Vagina (tissue), 2 donors: ENCODE data around the gene KIAA1191.

Source experiments
- CTCF ChIP-seq, 3 experiments: fragments of 450-650 bp in 2 of 3; fragments of 200-600 bp in 1 of 3; sonication (generic) in 1 of 3; IDR thresholded peaks; one replicate each; pipeline ENCODE4 v1.5.1; 2017 to 2019; ENCODE audit warnings: antibody characterized with exemption in 3 of 3, mild to moderate bottlenecking in 2 of 3, moderate library complexity in 2 of 3
- POLR2A ChIP-seq, 2 donors: fragments of 450-650 bp; IDR thresholded peaks; one replicate each; pipeline ENCODE4 v1.6.1; 2017; ENCODE audit warnings: antibody characterized with exemption in 2 of 2, mild to moderate bottlenecking in 2 of 2, moderate library complexity in 2 of 2
- POLR2AphosphoS5 ChIP-seq, 2 donors: sonication (generic); formaldehyde crosslinking; IDR thresholded peaks; one replicate each; pipeline ENCODE4 v1.9.0; 2017; ENCODE audit warnings: antibody characterized with exemption in 2 of 2, mild to moderate bottlenecking in 2 of 2, low read depth in 1 of 2; ENCODE audit not compliant: insufficient read depth in 1 of 2

GRCh38 chr5:176406436-176407052 is 45.0 kb upstream of the KIAA1191 start:
- TF ChIP-seq CTCF (IDR thresholded peaks at IDR 0.05) (no peak), POLR2A (IDR thresholded peaks at IDR 0.05) (no peak), POLR2AphosphoS5 (IDR thresholded peaks at IDR 0.05; ENCODE audit: insufficient read depth in 1 of 2, low read depth in 1 of 2) (no peak)
